ENCODE data around the gene UBE2I. TPM values are rescaled to one million over a fixed set of nuclear protein-coding genes. Genes with fewer than 3 reads are reported as not detected.

Gene UBE2I
- total RNA-seq, 1 experiment from 2014 or later: 361 TPM

DNA sequence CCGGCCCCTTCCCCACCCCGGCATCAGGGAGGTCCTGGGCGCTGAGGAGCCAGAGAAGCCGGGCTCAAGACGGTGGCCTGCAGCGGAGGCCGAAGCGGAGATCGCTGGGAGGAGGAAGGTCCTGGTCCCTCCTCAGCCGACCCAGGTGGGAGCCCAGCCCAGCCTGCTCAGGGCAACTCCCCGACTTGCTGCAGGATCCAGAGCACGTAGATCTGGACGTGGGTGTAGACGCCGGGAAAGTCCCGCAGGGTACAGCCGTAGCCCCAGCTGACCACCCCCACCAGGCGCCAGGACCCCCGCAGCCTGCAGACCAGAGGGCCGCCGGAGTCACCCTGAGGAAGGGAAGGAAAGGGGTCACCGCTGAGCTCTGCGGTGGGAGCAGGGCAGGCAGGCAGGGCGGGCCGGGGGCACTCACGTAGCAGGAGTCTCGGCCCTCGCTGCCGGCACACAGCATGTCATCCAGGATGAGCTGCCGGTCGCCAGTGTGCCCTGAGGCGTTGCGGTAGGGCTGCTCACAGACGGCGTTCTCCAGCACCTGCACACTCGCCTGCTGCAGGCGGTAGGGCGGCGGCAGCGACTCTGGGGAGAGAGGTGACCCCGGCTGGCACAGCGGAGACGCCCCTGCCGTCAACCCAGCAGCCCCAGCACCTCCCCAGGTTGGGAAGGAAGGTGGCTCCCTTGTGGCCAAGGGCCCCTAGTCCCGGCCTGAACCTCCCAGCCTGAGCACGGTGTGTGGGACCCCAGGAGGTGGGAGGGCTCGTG, 48.1 kb upstream of the UBE2I start:
- no peak for DNase-seq (ENCODE audit: low spot score)
- Histone ChIP-seq H3K9me3 (ENCODE audit: low read depth, low read length, poor library complexity, severe bottlenecking) (no peaks in the 10 kb centered on the region), H3K36me3 (ENCODE audit: insufficient read depth, low read length, poor library complexity, severe bottlenecking) (no peaks in the 10 kb centered on the region), H3K4me3 (ENCODE audit: low read depth, low read length, poor library complexity, severe bottlenecking) (no peak overlapping the region), H3K27ac (ENCODE audit: low read depth, low read length, poor library complexity, severe bottlenecking) (no peak overlapping the region), H3K4me1 (ENCODE audit: insufficient read depth, low read length, poor library complexity, severe bottlenecking) (no peaks in the 10 kb centered on the region), H3K27me3 (replicated peaks; ENCODE audit: insufficient read depth, low read depth, low read length, poor library complexity) (no peaks in the 10 kb centered on the region)
- no TSS peak for BruUV-seq (replicated peaks)
- TF ChIP-seq CTCF (conservative IDR thresholded peaks at IDR 0.05; ENCODE audit: low read depth, low read length): no peak
- TF ChIP-seq EZH2 (IDR thresholded peaks at IDR 0.05; ENCODE audit: borderline replicate concordance, low read depth, low read length, poor library complexity, severe bottlenecking): no peak
- CTCF ChIA-PET: no interaction called here
- POLR2A ChIA-PET (ENCODE audit: low non-redundant PET): no interaction called here
- intact Hi-C loops (cut with micrococcal nuclease; ENCODE audit: unreplicated experiment): no loop called here

DNA sequence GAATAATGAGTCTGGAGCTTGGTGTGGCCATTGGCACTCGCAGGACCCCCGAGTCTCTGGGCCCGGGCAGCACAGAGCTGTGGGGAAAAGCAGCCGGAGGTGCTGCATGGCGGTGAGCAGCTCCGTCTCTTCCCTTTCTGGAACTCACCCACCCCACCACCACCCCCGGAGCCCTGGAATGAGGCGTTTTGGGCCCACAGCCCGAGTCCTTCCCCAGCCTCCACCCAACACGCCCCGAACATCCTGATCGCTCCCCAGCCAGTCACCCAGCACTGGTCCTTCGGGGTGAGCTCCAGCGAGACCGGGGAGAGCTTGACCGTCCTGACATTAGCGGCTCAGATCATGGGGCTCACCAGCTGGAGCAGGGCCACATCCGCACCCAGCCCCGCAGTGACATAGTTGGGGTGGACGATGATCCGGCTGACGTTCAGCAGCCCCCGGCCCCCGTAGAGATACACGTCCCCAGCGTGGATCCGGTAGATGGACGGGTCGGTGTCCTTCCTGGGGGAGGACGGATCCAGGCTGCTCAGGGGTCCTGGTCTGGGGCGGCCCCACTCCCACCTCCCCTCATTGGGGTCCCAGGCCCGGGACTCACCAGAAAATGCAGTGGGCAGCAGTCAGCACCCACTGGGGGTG, 47.1 kb upstream of the UBE2I start:
- CTCF ChIA-PET: no interaction called here
- no peaks in the 10 kb centered on the region for H3K27me3 ChIP-seq (replicated peaks; ENCODE audit: insufficient read depth, low read depth, low read length, poor library complexity)
- H3K4me3 ChIP-seq (ENCODE audit: low read depth, low read length, poor library complexity, severe bottlenecking): no peak overlapping the region
- no peak for TF ChIP-seq CTCF (conservative IDR thresholded peaks at IDR 0.05; ENCODE audit: low read depth, low read length)
- no peak for TF ChIP-seq EZH2 (IDR thresholded peaks at IDR 0.05; ENCODE audit: borderline replicate concordance, low read depth, low read length, poor library complexity, severe bottlenecking)
- H3K4me1 ChIP-seq (ENCODE audit: insufficient read depth, low read length, poor library complexity, severe bottlenecking): no peaks in the 10 kb centered on the region
- POLR2A ChIA-PET (ENCODE audit: low non-redundant PET): no interaction called here
- intact Hi-C loops (cut with micrococcal nuclease; ENCODE audit: unreplicated experiment): no loop called here
- no peaks in the 10 kb centered on the region for H3K36me3 ChIP-seq (ENCODE audit: insufficient read depth, low read length, poor library complexity, severe bottlenecking)
- BruUV-seq (replicated peaks): no TSS peak
- no peak overlapping the region for H3K27ac ChIP-seq (ENCODE audit: low read depth, low read length, poor library complexity, severe bottlenecking)
- no peak for DNase-seq (ENCODE audit: low spot score)
- H3K9me3 ChIP-seq (ENCODE audit: low read depth, low read length, poor library complexity, severe bottlenecking): no peaks in the 10 kb centered on the region

DNA sequence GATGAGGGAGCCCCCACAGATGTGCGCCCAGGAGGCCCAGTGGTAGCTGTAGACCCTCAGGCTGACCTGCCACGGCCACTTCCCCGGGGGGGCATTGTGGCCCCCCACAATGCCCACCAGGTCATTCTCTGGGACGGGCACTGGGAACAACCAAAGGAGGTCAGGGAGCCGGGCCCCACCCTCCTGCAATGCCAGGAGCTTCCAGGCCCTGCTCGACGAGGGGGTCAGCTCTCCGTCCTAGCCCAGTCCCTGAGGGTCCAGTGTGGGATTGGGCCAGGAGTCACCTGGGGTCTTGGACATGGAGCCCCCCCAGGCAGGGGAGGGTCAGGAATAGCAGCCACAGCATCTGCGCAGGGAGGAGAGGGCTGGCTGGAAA, 46.6 kb upstream of the UBE2I start:
- POLR2A ChIA-PET (ENCODE audit: low non-redundant PET): no interaction called here
- no peaks in the 10 kb centered on the region for H3K36me3 ChIP-seq (ENCODE audit: insufficient read depth, low read length, poor library complexity, severe bottlenecking)
- H3K27me3 ChIP-seq (replicated peaks; ENCODE audit: insufficient read depth, low read depth, low read length, poor library complexity): no peaks in the 10 kb centered on the region
- CTCF ChIA-PET: no interaction called here
- TF ChIP-seq EZH2 (IDR thresholded peaks at IDR 0.05; ENCODE audit: borderline replicate concordance, low read depth, low read length, poor library complexity, severe bottlenecking): no peak
- TF ChIP-seq CTCF (conservative IDR thresholded peaks at IDR 0.05; ENCODE audit: low read depth, low read length): no peak
- H3K4me3 ChIP-seq (ENCODE audit: low read depth, low read length, poor library complexity, severe bottlenecking): no peak overlapping the region
- intact Hi-C loops (cut with micrococcal nuclease; ENCODE audit: unreplicated experiment): no loop called here
- H3K4me1 ChIP-seq (ENCODE audit: insufficient read depth, low read length, poor library complexity, severe bottlenecking): no peaks in the 10 kb centered on the region
- H3K27ac ChIP-seq (ENCODE audit: low read depth, low read length, poor library complexity, severe bottlenecking): no peak overlapping the region
- DNase-seq (ENCODE audit: low spot score): no peak
- BruUV-seq (replicated peaks): no TSS peak
- no peaks in the 10 kb centered on the region for H3K9me3 ChIP-seq (ENCODE audit: low read depth, low read length, poor library complexity, severe bottlenecking)

All from A673 (cell line).